ENCODE data around the gene SLAMF1. TPM values are rescaled to one million over a fixed set of nuclear protein-coding genes. Genes with fewer than 3 reads are reported as not detected.

Gene SLAMF1
- total and polyA plus RNA-seq, 4 donors, result 0.09 to 1.1 (median 0.17) TPM

- H3K27ac ChIP-seq (ENCODE audit: low read depth in 1 of 2, low read length in 2 of 2), result no peak overlapping the region
- H3K9ac ChIP-seq (ENCODE audit: low read depth in 1 of 2, low read length in 2 of 2), result no peak overlapping the region
- no peak for DNase-seq (ENCODE audit: low spot score)
- peaks cover 0 to 2% (median 0%) of the 10 kb centered on the region in 4 donors for H3K27me3 ChIP-seq (ENCODE audit: control insufficient read depth in 4 of 4, insufficient read depth in 4 of 4, low read length in 3 of 4)
- H3K4me1 ChIP-seq (ENCODE audit: control insufficient read depth in 4 of 4, insufficient read depth in 4 of 4, low read length in 3 of 4), result no peaks in the 10 kb centered on the region
- TF ChIP-seq RAD21 (IDR thresholded peaks at IDR 0.05) (no peak), ATF3 (IDR thresholded peaks at IDR 0.05) (no peak), HNF4G (IDR thresholded peaks at IDR 0.05) (no peak), SP1 (IDR thresholded peaks at IDR 0.05) (no peak), TAF1 (conservative IDR thresholded peaks at IDR 0.05) (no peak), MAX (IDR thresholded peaks at IDR 0.05) (no peak), EGR1 (IDR thresholded peaks at IDR 0.05; ENCODE audit: low read depth in 2 of 2) (no peak), JUND (IDR thresholded peaks at IDR 0.05) (no peak), GABPA (IDR thresholded peaks at IDR 0.05 in 1 of 2, conservative IDR thresholded peaks at IDR 0.05 in 1 of 2) (no peak)
- TF ChIP-seq, protein P1, sequence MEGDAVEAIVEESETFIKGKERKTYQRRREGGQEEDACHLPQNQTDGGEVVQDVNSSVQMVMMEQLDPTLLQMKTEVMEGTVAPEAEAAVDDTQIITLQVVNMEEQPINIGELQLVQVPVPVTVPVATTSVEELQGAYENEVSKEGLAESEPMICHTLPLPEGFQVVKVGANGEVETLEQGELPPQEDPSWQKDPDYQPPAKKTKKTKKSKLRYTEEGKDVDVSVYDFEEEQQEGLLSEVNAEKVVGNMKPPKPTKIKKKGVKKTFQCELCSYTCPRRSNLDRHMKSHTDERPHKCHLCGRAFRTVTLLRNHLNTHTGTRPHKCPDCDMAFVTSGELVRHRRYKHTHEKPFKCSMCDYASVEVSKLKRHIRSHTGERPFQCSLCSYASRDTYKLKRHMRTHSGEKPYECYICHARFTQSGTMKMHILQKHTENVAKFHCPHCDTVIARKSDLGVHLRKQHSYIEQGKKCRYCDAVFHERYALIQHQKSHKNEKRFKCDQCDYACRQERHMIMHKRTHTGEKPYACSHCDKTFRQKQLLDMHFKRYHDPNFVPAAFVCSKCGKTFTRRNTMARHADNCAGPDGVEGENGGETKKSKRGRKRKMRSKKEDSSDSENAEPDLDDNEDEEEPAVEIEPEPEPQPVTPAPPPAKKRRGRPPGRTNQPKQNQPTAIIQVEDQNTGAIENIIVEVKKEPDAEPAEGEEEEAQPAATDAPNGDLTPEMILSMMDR (IDR thresholded peaks at IDR 0.05; ENCODE audit: low read depth, low read length, missing input control), result no peak
- TF ChIP-seq, protein P2, sequence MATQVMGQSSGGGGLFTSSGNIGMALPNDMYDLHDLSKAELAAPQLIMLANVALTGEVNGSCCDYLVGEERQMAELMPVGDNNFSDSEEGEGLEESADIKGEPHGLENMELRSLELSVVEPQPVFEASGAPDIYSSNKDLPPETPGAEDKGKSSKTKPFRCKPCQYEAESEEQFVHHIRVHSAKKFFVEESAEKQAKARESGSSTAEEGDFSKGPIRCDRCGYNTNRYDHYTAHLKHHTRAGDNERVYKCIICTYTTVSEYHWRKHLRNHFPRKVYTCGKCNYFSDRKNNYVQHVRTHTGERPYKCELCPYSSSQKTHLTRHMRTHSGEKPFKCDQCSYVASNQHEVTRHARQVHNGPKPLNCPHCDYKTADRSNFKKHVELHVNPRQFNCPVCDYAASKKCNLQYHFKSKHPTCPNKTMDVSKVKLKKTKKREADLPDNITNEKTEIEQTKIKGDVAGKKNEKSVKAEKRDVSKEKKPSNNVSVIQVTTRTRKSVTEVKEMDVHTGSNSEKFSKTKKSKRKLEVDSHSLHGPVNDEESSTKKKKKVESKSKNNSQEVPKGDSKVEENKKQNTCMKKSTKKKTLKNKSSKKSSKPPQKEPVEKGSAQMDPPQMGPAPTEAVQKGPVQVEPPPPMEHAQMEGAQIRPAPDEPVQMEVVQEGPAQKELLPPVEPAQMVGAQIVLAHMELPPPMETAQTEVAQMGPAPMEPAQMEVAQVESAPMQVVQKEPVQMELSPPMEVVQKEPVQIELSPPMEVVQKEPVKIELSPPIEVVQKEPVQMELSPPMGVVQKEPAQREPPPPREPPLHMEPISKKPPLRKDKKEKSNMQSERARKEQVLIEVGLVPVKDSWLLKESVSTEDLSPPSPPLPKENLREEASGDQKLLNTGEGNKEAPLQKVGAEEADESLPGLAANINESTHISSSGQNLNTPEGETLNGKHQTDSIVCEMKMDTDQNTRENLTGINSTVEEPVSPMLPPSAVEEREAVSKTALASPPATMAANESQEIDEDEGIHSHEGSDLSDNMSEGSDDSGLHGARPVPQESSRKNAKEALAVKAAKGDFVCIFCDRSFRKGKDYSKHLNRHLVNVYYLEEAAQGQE (IDR thresholded peaks at IDR 0.05), result no peak
- H3K9me3 ChIP-seq (ENCODE audit: control insufficient read depth in 4 of 4, low read length in 3 of 4), result no peaks in the 10 kb centered on the region
- WGBS, result 86% methylated on average over 2 of the region's 2 CpGs
- no peaks in the 10 kb centered on the region for H3K36me3 ChIP-seq (ENCODE audit: control insufficient read depth in 4 of 4, insufficient read depth in 3 of 4, low read depth in 1 of 4, low read length in 3 of 4)
- no peak overlapping the region for H3K4me3 ChIP-seq (ENCODE audit: low read depth in 1 of 3, low read length in 3 of 3)
Measured at GRCh38 chr1:160615660-160616059, 31.2 kb downstream of the SLAMF1 start.

DNA sequence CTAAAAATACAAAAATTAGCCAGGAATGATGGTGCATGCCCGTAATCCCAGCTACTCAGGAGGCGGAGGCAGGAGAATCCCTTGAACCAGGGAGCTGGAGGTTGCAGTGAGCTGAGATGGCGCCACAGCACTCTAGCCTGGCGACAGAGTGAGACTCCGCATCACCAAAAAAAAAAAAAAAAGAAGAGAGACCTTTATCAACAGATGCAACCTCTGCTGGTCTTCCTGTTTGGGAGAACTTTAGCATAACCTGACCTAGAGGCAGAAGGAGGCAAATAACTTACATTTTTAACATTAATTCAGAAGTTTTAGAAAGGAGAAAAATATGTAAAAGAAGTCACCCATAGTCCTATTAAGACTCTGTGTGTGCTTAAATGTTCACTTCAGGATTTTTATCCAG is 32.4 kb downstream of the SLAMF1 start:
- H3K4me1 ChIP-seq (ENCODE audit: control insufficient read depth in 4 of 4, insufficient read depth in 4 of 4, low read length in 3 of 4), result no peaks in the 10 kb centered on the region
- WGBS, result 85% methylated on average over 5 of the region's 5 CpGs
- TF ChIP-seq HNF4A (conservative IDR thresholded peaks at IDR 0.05) (no peak), RAD21 (IDR thresholded peaks at IDR 0.05) (no peak), GABPA (IDR thresholded peaks at IDR 0.05 in 1 of 2, conservative IDR thresholded peaks at IDR 0.05 in 1 of 2) (no peak), JUND (IDR thresholded peaks at IDR 0.05) (no peak), HNF4G (IDR thresholded peaks at IDR 0.05) (no peak), TAF1 (conservative IDR thresholded peaks at IDR 0.05) (no peak)

More for the DNA sequence above, 32.4 kb downstream of the SLAMF1 start:
- no peak overlapping the region for H3K9ac ChIP-seq (ENCODE audit: low read depth in 1 of 2, low read length in 2 of 2)
- no peaks in the 10 kb centered on the region for H3K36me3 ChIP-seq (ENCODE audit: control insufficient read depth in 4 of 4, insufficient read depth in 3 of 4, low read depth in 1 of 4, low read length in 3 of 4)
- no peak overlapping the region for H3K4me3 ChIP-seq (ENCODE audit: low read depth in 1 of 3, low read length in 3 of 3)
- H3K27ac ChIP-seq (ENCODE audit: low read depth in 1 of 2, low read length in 2 of 2), result no peak overlapping the region
- no peak for DNase-seq (ENCODE audit: low spot score)
- H3K9me3 ChIP-seq (ENCODE audit: control insufficient read depth in 4 of 4, low read length in 3 of 4), result no peaks in the 10 kb centered on the region
- H3K27me3 ChIP-seq (ENCODE audit: control insufficient read depth in 4 of 4, insufficient read depth in 4 of 4, low read length in 3 of 4), result peaks cover 0 to 2% (median 0%) of the 10 kb centered on the region in 4 donors
